Smooth muscle cell of trachea (primary cell): Measurements from ENCODE around the gene AGA. TPM values are rescaled to one million over a fixed set of nuclear protein-coding genes. Genes with fewer than 3 reads are reported as not detected.

Experiments
- total RNA-seq: library from RNA; depleted of rRNA; stranded (reverse); fragments of >200 nt; gene quantifications from 2 replicates; pipeline ENCODE4 v1.2.1, GENCODE V29; 2014

The AGA gene
- total RNA-seq: 44.0 and 69.2 TPM in 2 replicates

DNA sequence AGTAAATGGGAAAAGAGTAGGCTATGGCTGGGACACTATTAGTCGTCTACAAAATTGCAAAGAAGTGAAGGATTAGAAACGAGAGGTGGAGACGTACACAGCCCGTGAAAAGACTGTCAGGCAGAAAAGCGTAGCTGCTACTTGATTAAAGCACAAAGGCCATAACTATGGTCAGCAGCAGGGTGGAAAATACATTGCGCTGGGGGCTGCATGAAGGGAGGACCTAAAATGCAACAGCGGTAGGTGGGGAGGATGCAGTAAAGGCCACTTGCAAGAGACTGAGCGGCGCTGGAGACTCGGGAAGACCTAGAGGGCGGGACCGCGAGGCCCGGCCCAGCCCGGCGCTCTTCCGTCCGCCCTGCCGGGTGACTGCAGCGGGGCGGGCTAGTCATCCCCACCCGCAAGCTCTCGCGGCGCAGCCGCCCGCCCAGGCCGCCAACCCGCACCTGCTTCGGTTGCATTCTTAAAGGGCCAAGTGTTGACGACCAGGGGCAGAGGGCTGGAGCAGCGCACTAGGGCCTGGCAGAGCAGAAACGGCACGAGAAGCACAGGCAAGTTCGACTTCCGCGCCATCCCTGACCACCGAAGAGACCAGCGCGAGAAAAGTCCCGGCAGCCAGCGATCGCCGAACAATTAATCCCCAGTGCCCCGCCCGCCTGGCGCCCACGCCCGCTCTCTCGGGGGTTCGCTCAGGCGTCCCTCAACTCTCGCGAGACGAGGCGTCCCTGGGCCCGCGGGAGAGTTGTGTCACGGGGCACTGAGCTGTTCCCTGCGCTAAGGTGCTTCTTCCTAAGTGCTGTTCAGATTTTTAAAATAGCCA, at the start of gene AGA:
TSS of gene AGA (minus strand) at position 635 of the 820 bp plus-strand sequence. CDS start at position 573, 62 bp downstream.

Other genes with a start within 250 kb of the AGA start
- 4.0 and 11.5 TPM in 2 replicates for gene NEIL3, start 132.6 kb downstream of the AGA start, total RNA-seq